Stomach (tissue), 9 donors: Measurements from ENCODE around the gene CTSA. TPM values are rescaled to one million over a fixed set of nuclear protein-coding genes. Genes with fewer than 3 reads are reported as not detected.

Experiments
- DNase-seq, 2 donors: peaks; one replicate each; pipeline versions ENCODE4 v3.0.0 to v3.0.0-alpha.2; 2013 to 2019
- H3K27ac ChIP-seq, 5 donors: fragments of 200-600 bp in 4 of 5; sonication (generic) in 4 of 5; one replicate each; pipeline ENCODE4 v1.5.1; 2013 to 2019; ENCODE audit warnings: mild to moderate bottlenecking in 1 of 5, moderate library complexity in 1 of 5
- H3K27me3 ChIP-seq, 3 donors: fragments of 200-600 bp; sonication (generic); one replicate each; pipeline ENCODE4 v1.5.1; 2017 to 2019; ENCODE audit warnings: mixed run types in 1 of 3
- H3K36me3 ChIP-seq, 4 donors: fragments of 200-600 bp; sonication (generic); 1 replicate in 3 of 4; 2 replicates in 1 of 4; pipeline ENCODE4 v1.5.1; 2016 to 2019
- H3K4me1 ChIP-seq, 4 donors: fragments of 200-600 bp; sonication (generic); one replicate each; pipeline ENCODE4 v1.5.1; 2016 to 2019
- H3K4me3 ChIP-seq, 4 donors: fragments of 200-600 bp; sonication (generic) in 3 of 4; one replicate each; pipeline ENCODE4 v1.5.1; 2016 to 2019; ENCODE audit warnings: mild to moderate bottlenecking in 1 of 4
- H3K9me3 ChIP-seq, 4 donors: fragments of 200-600 bp; sonication (generic); one replicate each; pipeline ENCODE4 v1.5.1; 2016 to 2019
- EP300 ChIP-seq: sonication (generic); formaldehyde crosslinking; IDR thresholded peaks from one replicate; pipeline ENCODE4 v1.6.1; 2017; ENCODE audit warnings: antibody characterized with exemption
- POLR2A ChIP-seq, 4 donors: fragments of 450-650 bp; IDR thresholded peaks; one replicate each; pipeline ENCODE4 v1.6.1; 2016; ENCODE audit warnings: antibody characterized with exemption in 4 of 4, control low read depth in 2 of 4, mild to moderate bottlenecking in 1 of 4, moderate library complexity in 1 of 4
- POLR2AphosphoS5 ChIP-seq, 3 donors: sonication (generic); formaldehyde crosslinking; IDR thresholded peaks; one replicate each; pipeline ENCODE4 v1.6.1; 2016; ENCODE audit warnings: antibody characterized with exemption in 3 of 3
- WGBS, 5 donors: extraction: QIAGEN DNeasy Blood & Tissue Kit in 3 of 5; methylation state at CpG; one replicate each; pipeline versions ENCODE4 v1.1.5 to v1.1.7; 2013 to 2018; 5-methylcytosine and 5-hydroxymethylcytosine counted together
- intact Hi-C: fragments of 100-400 bp; cut with DNase I; formaldehyde crosslinking; loops from one replicate; pipeline ENCODE4 v1.15.1; 2023; ENCODE audit warnings: low total_unique reads
- polyA plus RNA-seq, 3 donors: library from polyadenylated mRNA; stranded (reverse); fragments of 200-250 nt; gene quantifications; one replicate each; pipeline ENCODE4 v1.2.3, GENCODE V29; 2013
- total RNA-seq, 5 donors: library from RNA; depleted of rRNA; stranded (reverse); fragments of >200 nt; gene quantifications; one replicate each; pipeline versions ENCODE4 v1.1.0 to v1.2.3, GENCODE V29; 2014 to 2016
- TF ChIP-seq, protein P1 (sequence below), 7 experiments: fragments of 450-650 bp in 4 of 7; fragments of 200-600 bp in 3 of 7; sonication (generic) in 3 of 7; IDR thresholded peaks; one replicate each; pipeline ENCODE4 v1.5.1; 2016 to 2019; ENCODE audit warnings: antibody characterized with exemption in 7 of 7, control low read depth in 2 of 7, mild to moderate bottlenecking in 1 of 7
- donor health status: healthy with polysubstance abuse.
- donor health status: Bipolar disorder and iron deficiency.
- donor health status: healthy.

CTSA gene
- total and polyA plus RNA-seq, 8 donors: 29.9 to 292 (median 68.7) TPM

DNA sequence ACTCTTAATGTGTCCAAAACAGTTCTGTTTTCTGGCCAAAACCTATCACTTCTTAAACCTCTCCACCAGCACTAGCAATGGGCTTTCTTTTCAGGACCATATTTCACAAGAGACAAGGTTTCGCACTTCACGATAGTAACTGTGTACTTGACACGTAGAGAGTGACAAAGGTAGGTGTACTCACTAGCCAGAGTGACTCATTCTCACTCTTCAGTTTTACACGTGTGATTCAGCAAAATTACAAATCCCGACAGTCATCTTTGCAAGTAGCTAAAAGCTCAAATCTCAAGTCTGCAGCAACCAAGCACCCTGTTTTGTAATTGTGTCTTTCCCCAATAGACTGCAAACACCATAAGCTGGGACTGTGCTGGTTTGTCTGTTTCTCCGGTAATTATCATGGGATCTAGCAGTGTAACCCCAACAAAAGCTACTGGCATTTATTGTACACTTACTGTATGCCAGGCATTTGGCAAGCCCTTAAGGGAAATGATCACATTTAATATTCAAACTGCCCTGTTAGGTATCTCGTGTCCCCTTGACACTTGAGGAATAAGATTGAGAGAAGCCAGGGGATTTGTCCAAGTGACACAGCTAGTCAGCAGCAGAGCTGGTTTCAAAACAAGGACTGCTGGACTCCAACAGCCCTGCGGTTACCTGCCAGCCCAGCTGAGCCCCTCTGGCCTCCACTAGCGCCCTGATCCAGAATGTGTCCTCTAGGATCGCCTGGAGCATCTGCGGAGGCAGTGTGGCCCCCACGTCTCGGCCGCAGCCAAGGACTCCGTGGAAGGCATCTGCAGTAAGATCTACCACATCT lies 53.2 kb downstream of the CTSA start:
- no peak for DNase-seq
- H3K4me1 ChIP-seq: peaks cover 0 to 27% (median 16%) of the 10 kb centered on the region in 4 donors
- H3K27ac ChIP-seq: peak overlapping the region in 2 of 5 donors; percentile 69 to 80
- no peaks in the 10 kb centered on the region for H3K27me3 ChIP-seq
- intact Hi-C loops: no loop called here
- H3K4me3 ChIP-seq: no peak overlapping the region
- TF ChIP-seq, protein P1, sequence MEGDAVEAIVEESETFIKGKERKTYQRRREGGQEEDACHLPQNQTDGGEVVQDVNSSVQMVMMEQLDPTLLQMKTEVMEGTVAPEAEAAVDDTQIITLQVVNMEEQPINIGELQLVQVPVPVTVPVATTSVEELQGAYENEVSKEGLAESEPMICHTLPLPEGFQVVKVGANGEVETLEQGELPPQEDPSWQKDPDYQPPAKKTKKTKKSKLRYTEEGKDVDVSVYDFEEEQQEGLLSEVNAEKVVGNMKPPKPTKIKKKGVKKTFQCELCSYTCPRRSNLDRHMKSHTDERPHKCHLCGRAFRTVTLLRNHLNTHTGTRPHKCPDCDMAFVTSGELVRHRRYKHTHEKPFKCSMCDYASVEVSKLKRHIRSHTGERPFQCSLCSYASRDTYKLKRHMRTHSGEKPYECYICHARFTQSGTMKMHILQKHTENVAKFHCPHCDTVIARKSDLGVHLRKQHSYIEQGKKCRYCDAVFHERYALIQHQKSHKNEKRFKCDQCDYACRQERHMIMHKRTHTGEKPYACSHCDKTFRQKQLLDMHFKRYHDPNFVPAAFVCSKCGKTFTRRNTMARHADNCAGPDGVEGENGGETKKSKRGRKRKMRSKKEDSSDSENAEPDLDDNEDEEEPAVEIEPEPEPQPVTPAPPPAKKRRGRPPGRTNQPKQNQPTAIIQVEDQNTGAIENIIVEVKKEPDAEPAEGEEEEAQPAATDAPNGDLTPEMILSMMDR (IDR thresholded peaks at IDR 0.05): no peak
- TF ChIP-seq POLR2A (IDR thresholded peaks at IDR 0.05) (no peak), POLR2AphosphoS5 (IDR thresholded peaks at IDR 0.05) (no peak), EP300 (no peak)
- 86 to 89% (median 88%) methylated on average over 15 of the region's 15 CpGs for WGBS, 5 donors
- H3K9me3 ChIP-seq: no peaks in the 10 kb centered on the region
- peaks cover 94 to 100% (median 100%) of the 10 kb centered on the region in 4 donors for H3K36me3 ChIP-seq

DNA sequence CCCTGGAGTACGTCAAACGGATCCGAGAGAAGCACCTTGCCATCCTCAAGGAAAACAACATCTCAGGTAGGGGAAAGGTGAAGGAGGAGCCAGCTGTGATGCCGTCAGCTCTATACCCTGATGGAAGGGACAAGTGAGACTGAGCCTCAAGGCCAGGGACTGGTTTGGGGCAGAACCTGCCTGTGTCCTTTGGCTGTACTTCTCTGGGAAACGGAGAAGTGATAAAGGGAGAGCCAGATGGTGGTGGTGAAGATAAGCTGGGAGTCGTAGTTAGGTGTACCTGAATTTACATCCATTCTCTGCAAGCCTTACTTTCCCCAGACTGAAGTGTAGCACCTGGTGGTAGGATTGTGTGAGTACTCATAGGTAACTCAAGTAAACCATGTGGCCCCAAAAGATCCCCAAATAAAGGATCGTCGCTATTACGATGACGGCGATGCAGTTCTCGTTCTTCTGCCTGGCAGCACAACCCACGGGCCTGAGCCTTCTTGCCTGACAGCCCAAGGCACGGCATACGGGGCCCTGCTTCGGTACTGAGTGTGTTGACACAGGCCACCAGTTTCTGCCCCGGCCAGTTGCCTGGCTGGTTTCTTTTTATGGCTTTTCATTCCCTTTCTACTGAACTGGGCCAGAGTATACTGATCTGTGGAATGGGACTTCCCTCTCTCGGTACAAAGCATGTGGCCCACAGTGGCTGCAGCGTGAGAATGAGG lies 54.0 kb downstream of the CTSA start:
- Histone ChIP-seq H3K27me3 (no peaks in the 10 kb centered on the region), H3K36me3 (peaks cover 94 to 100% (median 100%) of the 10 kb centered on the region in 4 donors), H3K4me1 (peaks cover 0 to 27% (median 16%) of the 10 kb centered on the region in 4 donors), H3K9me3 (no peaks in the 10 kb centered on the region), H3K27ac (peak overlapping the region in 2 of 5 donors; percentile 69 to 80), H3K4me3 (no peak overlapping the region)
- no peak for DNase-seq
- 79 to 86% (median 83%) methylated on average over 19 of the region's 19 CpGs for whole genome bisulfite sequencing, 5 donors
- TF ChIP-seq POLR2A (IDR thresholded peaks at IDR 0.05): no peak
- TF ChIP-seq, protein P1 (IDR thresholded peaks at IDR 0.05): no peak
- no peak for TF ChIP-seq POLR2AphosphoS5 (IDR thresholded peaks at IDR 0.05)
- no peak for TF ChIP-seq EP300
- intact Hi-C loops: no loop called here

DNA sequence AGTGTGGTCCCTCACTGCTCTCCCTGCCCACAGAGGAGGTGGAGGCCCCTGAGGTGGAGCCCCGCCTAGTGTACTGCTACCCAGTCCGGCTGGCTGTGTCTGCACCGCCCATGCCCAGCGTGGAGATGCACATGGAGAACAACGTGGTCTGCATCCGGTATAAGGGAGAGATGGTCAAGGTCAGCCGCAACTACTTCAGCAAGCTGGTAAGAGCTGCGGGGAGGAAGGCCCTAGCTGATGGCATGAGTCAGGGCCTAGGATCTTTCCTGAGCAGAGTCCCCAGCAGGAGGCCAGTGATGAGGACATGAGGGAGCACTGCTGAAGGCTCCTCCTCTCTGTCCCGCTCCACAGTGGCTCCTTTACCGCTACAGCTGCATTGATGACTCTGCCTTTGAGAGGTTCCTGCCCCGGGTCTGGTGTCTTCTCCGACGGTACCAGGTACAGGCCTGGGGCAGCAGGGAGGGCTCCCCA lies 54.6 kb downstream of the CTSA start:
- 76 to 88% (median 81%) methylated on average over 10 to 13 of the region's 13 CpGs for WGBS, 5 donors
- DNase-seq: no peak
- intact Hi-C loops: no loop called here
- H3K36me3 ChIP-seq: peaks cover 91 to 100% (median 100%) of the 10 kb centered on the region in 4 donors
- no peaks in the 10 kb centered on the region for H3K9me3 ChIP-seq
- peaks cover 0 to 27% (median 16%) of the 10 kb centered on the region in 4 donors for H3K4me1 ChIP-seq
- TF ChIP-seq POLR2A (IDR thresholded peaks at IDR 0.05): no peak
- TF ChIP-seq EP300: no peak
- no peak for TF ChIP-seq POLR2AphosphoS5 (IDR thresholded peaks at IDR 0.05)
- TF ChIP-seq, protein P1 (IDR thresholded peaks at IDR 0.05): no peak
- H3K27ac ChIP-seq: peak overlapping the region in 4 of 5 donors; percentile 35 to 80 (median 62)
- no peak overlapping the region for H3K4me3 ChIP-seq
- no peaks in the 10 kb centered on the region for H3K27me3 ChIP-seq
